K562 (cell line): ENCODE data around the gene NUCB2. TPM values are rescaled to one million over a fixed set of nuclear protein-coding genes. Genes with fewer than 3 reads are reported as not detected.
A peak's percentile ranks its signal among the peaks of the same experiment; 100 is the strongest.

Experiments used
- ARID3A ChIP-seq: IDR thresholded peaks from 2 replicates; pipeline ENCODE4 v1.6.1; 2012; ENCODE audit warnings: low read depth, low read length, improper control_type of control experiment, borderline replicate concordance
- BRD9 ChIP-seq: fragments of 450-650 bp; IDR thresholded peaks from 2 replicates; pipeline ENCODE4 v1.6.1; 2018; ENCODE audit warnings: low read depth; ENCODE audit not compliant: partially characterized antibody
- CEBPZ ChIP-seq: fragments of 150-350 bp; IDR thresholded peaks from 2 replicates; pipeline ENCODE4 v1.6.1; 2014; ENCODE audit warnings: low read depth, mild to moderate bottlenecking, low read length, borderline replicate concordance
- DACH1 ChIP-seq: fragments of 450-650 bp; IDR thresholded peaks from 2 replicates; pipeline ENCODE4 v1.6.1; 2018; ENCODE audit not compliant: partially characterized antibody
- ETV1 ChIP-seq: fragments of 450-650 bp; conservative IDR thresholded peaks from 2 replicates; pipeline ENCODE4 v1.6.1; 2016; ENCODE audit warnings: missing genetic modification characterization, control low read depth, low read depth, missing compliant biosample characterization
- FOXK2 ChIP-seq, 2 experiments: fragments of 450-650 bp; IDR thresholded peaks in 1 of 2; conservative IDR thresholded peaks in 1 of 2; 2 replicates each; pipeline ENCODE4 v1.6.1; 2016; ENCODE audit warnings: low read depth in 2 of 2, mild to moderate bottlenecking in 1 of 2
- GABPB1 ChIP-seq: sonication (generic); formaldehyde crosslinking; IDR thresholded peaks from 2 replicates; pipeline ENCODE4 v1.8.0; 2022; ENCODE audit warnings: mild to moderate bottlenecking, missing genetic modification reagents
- GTF2F1 ChIP-seq: IDR thresholded peaks from 2 replicates; pipeline ENCODE4 v1.6.1; 2011; ENCODE audit warnings: low read depth, low read length, improper control_type of control experiment
- IRF1 ChIP-seq: sonication (generic); formaldehyde crosslinking; IDR thresholded peaks from 2 replicates; pipeline ENCODE4 v1.8.0; 2022; ENCODE audit warnings: missing genetic modification reagents, mild to moderate bottlenecking, borderline replicate concordance
- KDM5B ChIP-seq: fragments of 200-600 bp; sonication (generic); IDR thresholded peaks from 2 replicates; pipeline ENCODE4 v1.6.1; 2012; ENCODE audit warnings: low read depth, mild to moderate bottlenecking, moderate library complexity, low read length, control low read depth, inconsistent platforms; ENCODE audit not compliant: insufficient replicate concordance
- POLR2H ChIP-seq: IDR thresholded peaks from 2 replicates; pipeline ENCODE4 v1.6.1; 2016; ENCODE audit warnings: missing genetic modification characterization, low read depth, mild to moderate bottlenecking, control low read depth, missing compliant biosample characterization, moderate library complexity
- RCOR1 ChIP-seq, 2 experiments: IDR thresholded peaks; 2 replicates each; pipeline ENCODE4 v1.6.1; 2012; ENCODE audit warnings: low read depth in 2 of 2, low read length in 2 of 2, borderline replicate concordance in 1 of 2, improper control_type of control experiment in 1 of 2
- TCF7 ChIP-seq: sonication (generic); IDR thresholded peaks from 2 replicates; pipeline ENCODE4 v1.6.1; 2016; ENCODE audit warnings: antibody characterized with exemption, borderline replicate concordance
- TEAD1 ChIP-seq, 2 experiments: fragments of 450-650 bp in 1 of 2; sonication (generic) in 1 of 2; formaldehyde crosslinking; IDR thresholded peaks; 2 replicates each; pipeline versions ENCODE4 v1.4.0 to v1.8.0; 2020 to 2022; ENCODE audit warnings: mild to moderate bottlenecking in 2 of 2, missing genetic modification reagents in 1 of 2
- USF2 ChIP-seq: sonication (generic); formaldehyde crosslinking; IDR thresholded peaks from 2 replicates; pipeline ENCODE4 v1.5.0; 2020; ENCODE audit warnings: missing genetic modification reagents
- XRCC3 ChIP-seq: fragments of 450-650 bp; IDR thresholded peaks from 2 replicates; pipeline ENCODE4 v1.6.1; 2017; ENCODE audit warnings: mild to moderate bottlenecking, moderate library complexity
- ZNF23 ChIP-seq: fragments of 250-450 bp; sonication (Bioruptor Pico); IDR thresholded peaks from 2 replicates; pipeline ENCODE4 v1.4.0; 2020; ENCODE audit warnings: mild to moderate bottlenecking
- ZNF583 ChIP-seq: fragments of 250-450 bp; sonication (Bioruptor Pico); IDR thresholded peaks from 2 replicates; pipeline ENCODE4 v1.4.0; 2020
- ZNF780A ChIP-seq: fragments of 250-450 bp; sonication (Bioruptor Pico); IDR thresholded peaks from 2 replicates; pipeline ENCODE4 v1.5.0; 2021; ENCODE audit warnings: mild to moderate bottlenecking
- polyA plus RNA-seq, 8 experiments: library from polyadenylated mRNA; depleted of rRNA in 4 of 8; stranded (reverse) in 5 of 8; unstranded in 3 of 8; fragments of >200 nt; fragmentation: Nextera tagmentation in 2 of 8; fragmentation: Illumina TruSeq in 1 of 8; extraction: Ambion mirVana in 2 of 8; extraction: Trizol in 1 of 8; gene quantifications; 2 replicates each; pipeline versions ENCODE4 v1.2.1 to v1.2.3, GENCODE V29; 2011 to 2014; ENCODE audit warnings: inconsistent platforms in 1 of 8, missing spikeins in 1 of 8
- total RNA-seq, 7 experiments: library from RNA; depleted of rRNA in 6 of 7; stranded (reverse); fragments of >200 nt in 6 of 7; fragmentation: Illumina TruSeq in 2 of 7; extraction: Trizol in 2 of 7; gene quantifications; 2 replicates each; pipeline versions ENCODE4 v1.2.1 to v1.2.3, GENCODE V29; 2011 to 2021; ENCODE audit warnings: low replicate concordance in 1 of 7
- TF ChIP-seq, protein P1 (sequence below): fragments of 250-450 bp; sonication (Bioruptor Pico); IDR thresholded peaks from 2 replicates; pipeline ENCODE4 v1.5.0; 2021

Gene NUCB2
- total and polyA plus RNA-seq, 9 of the 15 experiments (the other 6 are each of a cell fraction or from before 2014, with no cell fraction given) = 54.0 to 108 (median 84.6) TPM

DNA sequence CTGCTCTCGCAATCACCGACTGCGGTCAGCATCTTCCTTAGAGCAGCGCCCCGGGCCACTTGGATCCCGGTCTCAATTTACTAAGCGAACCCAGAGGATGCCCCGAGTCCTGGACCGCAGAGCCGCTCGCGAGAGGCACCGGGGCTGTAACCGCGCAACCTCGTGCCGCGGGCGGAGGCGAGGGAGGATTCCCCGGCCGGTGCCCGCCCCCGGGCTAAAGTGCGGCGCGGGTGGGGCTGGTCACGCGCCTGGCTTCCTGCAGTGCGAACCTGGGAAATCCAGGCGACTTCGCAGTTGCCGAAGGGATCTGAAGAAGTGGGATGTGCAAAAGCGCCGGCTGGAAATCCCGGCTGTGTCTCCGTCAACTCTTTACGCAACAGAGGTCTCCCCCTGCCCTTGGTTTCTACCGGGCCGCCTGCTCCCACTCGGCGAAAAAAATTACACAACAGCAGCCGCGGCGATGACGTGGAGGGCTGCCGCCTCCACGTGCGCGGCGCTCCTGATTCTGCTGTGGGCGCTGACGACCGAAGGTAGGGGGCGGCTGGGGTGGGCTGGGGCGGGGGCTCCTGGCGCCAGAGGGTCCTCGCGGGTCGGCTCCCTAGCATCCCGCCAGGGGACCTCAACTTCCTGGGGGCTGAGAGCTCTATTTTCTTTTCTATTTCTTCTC is 75.1 kb downstream of the NUCB2 start, which contains the start of gene NCR3LG1 (continued):
- TF ChIP-seq CEBPZ (no peak), GTF2F1 (0 out of 2 replicates have a peak, but pooled peaks have one; percentile 22), XRCC3 (no peak), ZNF23 (CRISPR knock-in tag) (no peak), TCF7 (peak; percentile 28; the same call in 1 of the 2 replicates), DACH1 (no peak), POLR2H (tag) (peak; percentile 47; the same call in 1 of the 2 replicates), FOXK2 (conservative IDR thresholded peaks at IDR 0.05 in 1 of 2, IDR thresholded peaks at IDR 0.05 in 1 of 2; ENCODE audit: low read depth in 2 of 2) (peak in 1 of 2 experiments; percentile 50; a peak in 2 of 4 replicates), ZNF583 (CRISPR knock-in tag) (peak; percentile 61; the same call in 1 of the 2 replicates), ARID3A (no peak), USF2 (CRISPR knock-in tag) (peak; percentile 44; the same call in 1 of the 2 replicates), KDM5B (peak; percentile 23), ZNF780A (CRISPR knock-in tag) (no peak), BRD9 (no peak), ETV1 (tag) (peak; percentile 66), TEAD1 (CRISPR knock-in tag; IDR thresholded peaks at IDR 0.05) (peak in 1 of 2 experiments; percentile 81; a peak in 1 of 4 replicates), RCOR1 (IDR thresholded peaks at IDR 0.05; ENCODE audit: borderline replicate concordance in 1 of 2, low read depth in 2 of 2, low read length in 2 of 2) (peak in 1 of 2 experiments; percentile 6; a peak in 1 of 4 replicates), IRF1 (CRISPR knock-in tag) (no peak), GABPB1 (CRISPR knock-in tag) (peak; percentile 54; the same call in 1 of the 2 replicates)
- TF ChIP-seq, protein P1, sequence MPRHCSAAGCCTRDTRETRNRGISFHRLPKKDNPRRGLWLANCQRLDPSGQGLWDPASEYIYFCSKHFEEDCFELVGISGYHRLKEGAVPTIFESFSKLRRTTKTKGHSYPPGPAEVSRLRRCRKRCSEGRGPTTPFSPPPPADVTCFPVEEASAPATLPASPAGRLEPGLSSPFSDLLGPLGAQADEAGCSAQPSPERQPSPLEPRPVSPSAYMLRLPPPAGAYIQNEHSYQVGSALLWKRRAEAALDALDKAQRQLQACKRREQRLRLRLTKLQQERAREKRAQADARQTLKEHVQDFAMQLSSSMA (CRISPR knock-in tag) = no peak
